ENCODE measurements around the gene FAM168A.

The FAM168A gene

DNA sequence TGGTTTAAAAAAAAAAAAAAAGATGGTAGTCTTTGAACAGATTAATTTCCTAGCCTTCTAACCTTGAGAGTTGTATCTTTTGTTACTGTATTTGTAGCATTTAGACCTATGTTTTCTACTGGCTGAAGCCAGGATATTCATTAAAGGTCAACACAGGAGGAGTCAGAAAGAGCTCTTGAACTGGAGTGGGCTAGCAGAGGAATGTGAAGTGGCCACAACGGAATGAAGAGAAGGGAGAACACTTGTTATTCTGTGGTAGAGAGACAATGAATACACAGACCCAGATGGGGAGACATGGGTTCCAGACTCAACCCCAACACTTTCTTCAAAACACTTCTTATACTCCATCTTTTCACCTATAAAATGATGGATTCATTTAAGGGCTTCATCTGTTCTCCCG, 133.6 kb downstream of the FAM168A start:
- H3K4me2 ChIP-seq (ENCODE audit: low read depth, low read length, poor library complexity, severe bottlenecking) = no peak overlapping the region
- H3K9me2 ChIP-seq (replicated peaks; ENCODE audit: insufficient read depth, low read length) = no peaks in the 10 kb centered on the region
- no peaks in the 10 kb centered on the region for H3K36me3 ChIP-seq (ENCODE audit: low read length)
- H3F3A ChIP-seq (ENCODE audit: insufficient read depth) = no peaks in the 10 kb centered on the region
- no peak overlapping the region for H2AFZ ChIP-seq (ENCODE audit: low read depth, low read length, severe bottlenecking)
- H3K79me2 ChIP-seq (ENCODE audit: insufficient read depth, low read length) = no peaks in the 10 kb centered on the region
- H3K27ac ChIP-seq (ENCODE audit: low read depth, low read length) = no peak overlapping the region
- TF ChIP-seq, protein P1, sequence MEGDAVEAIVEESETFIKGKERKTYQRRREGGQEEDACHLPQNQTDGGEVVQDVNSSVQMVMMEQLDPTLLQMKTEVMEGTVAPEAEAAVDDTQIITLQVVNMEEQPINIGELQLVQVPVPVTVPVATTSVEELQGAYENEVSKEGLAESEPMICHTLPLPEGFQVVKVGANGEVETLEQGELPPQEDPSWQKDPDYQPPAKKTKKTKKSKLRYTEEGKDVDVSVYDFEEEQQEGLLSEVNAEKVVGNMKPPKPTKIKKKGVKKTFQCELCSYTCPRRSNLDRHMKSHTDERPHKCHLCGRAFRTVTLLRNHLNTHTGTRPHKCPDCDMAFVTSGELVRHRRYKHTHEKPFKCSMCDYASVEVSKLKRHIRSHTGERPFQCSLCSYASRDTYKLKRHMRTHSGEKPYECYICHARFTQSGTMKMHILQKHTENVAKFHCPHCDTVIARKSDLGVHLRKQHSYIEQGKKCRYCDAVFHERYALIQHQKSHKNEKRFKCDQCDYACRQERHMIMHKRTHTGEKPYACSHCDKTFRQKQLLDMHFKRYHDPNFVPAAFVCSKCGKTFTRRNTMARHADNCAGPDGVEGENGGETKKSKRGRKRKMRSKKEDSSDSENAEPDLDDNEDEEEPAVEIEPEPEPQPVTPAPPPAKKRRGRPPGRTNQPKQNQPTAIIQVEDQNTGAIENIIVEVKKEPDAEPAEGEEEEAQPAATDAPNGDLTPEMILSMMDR (IDR thresholded peaks at IDR 0.05; ENCODE audit: insufficient read depth, low read length, poor library complexity, severe bottlenecking) = no peak
- no peak for TF ChIP-seq EZH2phosphoT487 (conservative IDR thresholded peaks at IDR 0.05; ENCODE audit: low read length)
- no peaks in the 10 kb centered on the region for H4K20me1 ChIP-seq (ENCODE audit: low read depth, low read length)
- no peaks in the 10 kb centered on the region for H3K9me3 ChIP-seq (ENCODE audit: insufficient read depth, low read length)
- H3K4me3 ChIP-seq (ENCODE audit: insufficient read depth, low read length, poor library complexity, severe bottlenecking) = no peak overlapping the region
- H3K27me3 ChIP-seq (ENCODE audit: low read length) = no peaks in the 10 kb centered on the region
- no peak overlapping the region for H3K9ac ChIP-seq (ENCODE audit: low read length)

DNA sequence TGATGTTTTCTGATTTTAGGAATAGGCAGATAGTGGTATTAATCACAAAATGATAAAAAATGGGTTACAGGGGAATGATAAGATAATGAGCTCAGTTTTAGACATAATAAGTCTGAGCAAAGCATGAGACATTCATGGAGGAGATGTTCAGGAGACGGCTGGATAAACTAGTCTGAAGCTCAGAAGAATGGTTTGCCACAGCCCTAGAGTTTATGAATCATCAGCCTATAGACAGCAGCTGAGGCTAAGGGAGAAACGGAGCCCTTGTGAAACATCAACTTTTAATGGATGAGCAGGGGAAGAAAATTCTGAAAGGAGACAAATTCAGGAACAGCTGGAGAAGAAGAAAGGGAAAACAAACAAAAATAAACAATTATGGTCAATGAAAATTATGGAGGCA, 134.6 kb downstream of the FAM168A start:
- H3F3A ChIP-seq (ENCODE audit: insufficient read depth) = no peaks in the 10 kb centered on the region
- H3K27me3 ChIP-seq (ENCODE audit: low read length) = no peaks in the 10 kb centered on the region
- H3K9me3 ChIP-seq (ENCODE audit: insufficient read depth, low read length) = no peaks in the 10 kb centered on the region
- no peaks in the 10 kb centered on the region for H3K79me2 ChIP-seq (ENCODE audit: insufficient read depth, low read length)
- no peaks in the 10 kb centered on the region for H3K9me2 ChIP-seq (replicated peaks; ENCODE audit: insufficient read depth, low read length)
- H3K4me3 ChIP-seq (ENCODE audit: insufficient read depth, low read length, poor library complexity, severe bottlenecking) = no peak overlapping the region
- no peak for TF ChIP-seq EZH2phosphoT487 (conservative IDR thresholded peaks at IDR 0.05; ENCODE audit: low read length)
- TF ChIP-seq, protein P1 (IDR thresholded peaks at IDR 0.05; ENCODE audit: insufficient read depth, low read length, poor library complexity, severe bottlenecking) = no peak
- no peak overlapping the region for H2AFZ ChIP-seq (ENCODE audit: low read depth, low read length, severe bottlenecking)
- no peaks in the 10 kb centered on the region for H4K20me1 ChIP-seq (ENCODE audit: low read depth, low read length)
- H3K9ac ChIP-seq (ENCODE audit: low read length) = no peak overlapping the region
- H3K4me2 ChIP-seq (ENCODE audit: low read depth, low read length, poor library complexity, severe bottlenecking) = no peak overlapping the region
- H3K27ac ChIP-seq (ENCODE audit: low read depth, low read length) = no peak overlapping the region
- no peaks in the 10 kb centered on the region for H3K36me3 ChIP-seq (ENCODE audit: low read length)

GRCh38 chr11:73461964-73462363, 135.9 kb downstream of the FAM168A start:
- Histone ChIP-seq H3F3A (ENCODE audit: insufficient read depth) (no peaks in the 10 kb centered on the region), H3K9me2 (replicated peaks; ENCODE audit: insufficient read depth, low read length) (no peaks in the 10 kb centered on the region), H3K4me3 (ENCODE audit: insufficient read depth, low read length, poor library complexity, severe bottlenecking) (no peak overlapping the region)

More at GRCh38 chr11:73461964-73462363, 135.9 kb downstream of the FAM168A start:
- Histone ChIP-seq H3K36me3 (ENCODE audit: low read length) (no peaks in the 10 kb centered on the region), H3K27me3 (ENCODE audit: low read length) (no peaks in the 10 kb centered on the region), H3K79me2 (ENCODE audit: insufficient read depth, low read length) (no peaks in the 10 kb centered on the region), H3K27ac (ENCODE audit: low read depth, low read length) (no peak overlapping the region), H3K9me3 (ENCODE audit: insufficient read depth, low read length) (no peaks in the 10 kb centered on the region), H2AFZ (ENCODE audit: low read depth, low read length, severe bottlenecking) (no peak overlapping the region), H3K9ac (ENCODE audit: low read length) (no peak overlapping the region), H4K20me1 (ENCODE audit: low read depth, low read length) (no peaks in the 10 kb centered on the region), H3K4me2 (ENCODE audit: low read depth, low read length, poor library complexity, severe bottlenecking) (no peak overlapping the region)
- TF ChIP-seq EZH2phosphoT487 (conservative IDR thresholded peaks at IDR 0.05; ENCODE audit: low read length) = no peak
- TF ChIP-seq, protein P1 (IDR thresholded peaks at IDR 0.05; ENCODE audit: insufficient read depth, low read length, poor library complexity, severe bottlenecking) = no peak
